HT-29 (cell line): ENCODE data around the gene MNX1. TPM values are rescaled to one million over a fixed set of nuclear protein-coding genes. Genes with fewer than 3 reads are reported as not detected.

Experiments
- DNase-seq: peaks from one replicate; pipeline ENCODE4 v3.0.0-alpha.2; 2015; ENCODE audit warnings: low spot score
- total RNA-seq: library from RNA; depleted of rRNA; stranded (reverse); fragments of >200 nt; shearing (Covaris generic); gene quantifications from 2 replicates; pipeline ENCODE4 v1.2.3, GENCODE V29; 2014; rRNA removed

MNX1 gene
- total RNA-seq: 21.9 and 34.5 TPM in 2 replicates

DNA sequence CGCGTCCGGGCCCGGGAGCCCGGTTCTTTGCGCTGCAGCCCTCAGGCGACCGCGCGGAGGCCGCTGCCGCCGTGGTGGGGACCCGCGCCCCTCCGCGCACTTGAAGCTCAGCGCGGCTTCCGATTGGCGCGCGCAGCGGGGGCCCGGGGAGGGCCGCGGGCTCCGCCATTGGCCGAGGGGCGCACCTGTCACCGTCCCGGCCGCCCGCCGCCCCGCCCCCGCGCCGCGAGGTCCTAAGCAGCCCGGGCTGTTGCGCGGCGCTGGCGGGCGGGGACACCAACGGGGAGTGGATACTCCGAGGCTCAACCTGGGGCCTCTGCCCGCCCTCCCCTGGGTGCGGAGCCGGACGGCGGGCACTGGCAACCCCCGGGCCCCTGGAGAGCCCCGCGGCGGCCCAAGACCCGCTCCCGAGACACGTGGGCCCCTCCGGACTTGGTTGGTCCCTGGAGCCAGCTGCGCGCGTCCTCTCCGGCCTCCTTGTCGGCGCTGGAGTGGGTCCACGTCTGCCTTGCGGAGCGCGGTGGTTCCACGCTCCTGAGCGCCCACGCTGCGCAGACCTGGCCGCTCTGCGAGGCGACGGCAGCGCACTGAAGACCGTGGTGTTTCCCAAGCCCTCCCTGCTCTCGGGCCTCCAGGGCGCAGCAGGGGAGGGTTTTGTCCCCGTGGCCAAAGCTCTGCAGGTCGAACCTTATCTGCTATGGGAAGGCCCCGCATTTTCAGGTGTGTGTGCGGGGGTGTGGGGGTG, at the start of gene MNX1:
Gene MNX1 (minus strand): TSS at position 76 of the 745 bp plus-strand sequence. CDS start 313 bp downstream, outside the sequence.
- peak; percentile 91 for DNase-seq

- no peak for DNase-seq
Observed at GRCh38 chr7:157059534-157059933, 49.1 kb upstream of the MNX1 start.

DNA sequence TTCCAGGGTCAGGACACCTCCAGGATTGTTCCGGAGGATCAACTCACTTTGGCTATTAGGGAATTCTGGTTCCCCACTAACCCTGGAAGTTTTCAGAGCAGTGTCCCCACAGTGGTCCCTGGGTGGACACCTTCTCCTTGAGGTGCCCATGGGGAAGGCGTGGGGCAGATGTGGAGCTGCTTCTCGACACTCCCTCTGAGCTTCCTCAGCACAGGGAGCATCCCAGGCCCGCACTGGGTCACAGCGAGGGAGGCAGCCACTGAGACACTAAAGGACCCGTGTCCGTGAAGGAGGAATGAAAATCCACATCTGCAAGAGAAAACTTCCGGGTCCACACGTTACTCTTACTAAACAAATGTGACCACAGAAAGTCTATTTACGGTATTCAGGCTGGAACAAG, 48.2 kb upstream of the MNX1 start:
- DNase-seq: no peak

DNA sequence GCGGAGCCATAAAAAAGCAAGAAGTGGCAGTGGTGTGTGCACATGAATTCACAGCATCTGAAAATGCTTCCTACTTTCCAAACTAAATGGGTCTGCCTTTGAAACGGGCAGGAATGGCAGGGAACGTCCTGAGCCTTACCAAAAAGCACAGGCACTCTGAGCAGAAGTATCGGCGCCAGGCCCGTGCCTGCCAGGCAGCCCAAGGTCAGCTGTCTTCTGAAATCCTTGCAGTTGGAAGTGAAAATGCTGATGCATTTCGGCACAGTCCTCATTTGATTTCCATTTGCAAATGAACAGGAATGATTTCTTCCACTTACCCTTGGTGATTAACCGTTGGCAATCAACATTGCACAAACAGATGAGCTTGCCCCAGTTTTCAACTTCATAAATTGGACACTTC, 47.6 kb upstream of the MNX1 start:
- DNase-seq: no peak

GRCh38 chr7:157056957-157057902, 46.8 kb upstream of the MNX1 start:
- no peak for DNase-seq

- no peak for DNase-seq
Observed at GRCh38 chr7:157056246-157056645, 45.8 kb upstream of the MNX1 start.

GRCh38 chr7:157054927-157055326, 44.5 kb upstream of the MNX1 start:
- no peak for DNase-seq

GRCh38 chr7:157053118-157053517, 42.7 kb upstream of the MNX1 start:
- DNase-seq: no peak

- peak; percentile 32 for DNase-seq
Observed at GRCh38 chr7:157047148-157047547, 36.7 kb upstream of the MNX1 start.

GRCh38 chr7:157046681-157047080, 36.2 kb upstream of the MNX1 start:
- no peak for DNase-seq

- no peak for DNase-seq
Observed at GRCh38 chr7:157044943-157045660, 34.6 kb upstream of the MNX1 start.

DNA sequence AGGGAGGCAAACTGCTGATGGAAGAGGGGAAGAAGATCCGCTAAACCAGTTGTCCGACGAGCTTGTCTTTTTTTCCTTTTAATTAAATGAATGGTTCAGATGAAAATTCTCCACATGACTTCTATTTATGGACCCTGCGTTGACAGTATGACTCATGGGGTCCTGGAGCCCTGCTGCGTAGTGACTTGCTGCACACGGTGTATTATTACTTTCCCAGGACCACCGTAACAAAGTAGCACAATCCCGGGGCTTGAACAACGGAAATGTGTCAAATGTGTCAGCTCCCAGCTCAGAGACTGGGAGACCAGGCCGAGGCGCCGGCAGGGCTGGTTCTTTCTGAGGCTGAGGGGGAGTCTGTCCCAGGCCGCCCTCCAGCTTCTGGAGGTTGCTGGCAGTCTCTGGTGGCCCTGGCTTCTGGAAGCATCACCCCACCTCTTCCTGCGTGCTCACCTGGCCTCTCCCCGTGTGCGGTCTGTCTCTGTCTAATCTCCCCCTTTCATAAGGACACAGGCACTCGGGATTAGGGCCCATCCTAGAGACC, 33.8 kb upstream of the MNX1 start:
- no peak for DNase-seq

DNA sequence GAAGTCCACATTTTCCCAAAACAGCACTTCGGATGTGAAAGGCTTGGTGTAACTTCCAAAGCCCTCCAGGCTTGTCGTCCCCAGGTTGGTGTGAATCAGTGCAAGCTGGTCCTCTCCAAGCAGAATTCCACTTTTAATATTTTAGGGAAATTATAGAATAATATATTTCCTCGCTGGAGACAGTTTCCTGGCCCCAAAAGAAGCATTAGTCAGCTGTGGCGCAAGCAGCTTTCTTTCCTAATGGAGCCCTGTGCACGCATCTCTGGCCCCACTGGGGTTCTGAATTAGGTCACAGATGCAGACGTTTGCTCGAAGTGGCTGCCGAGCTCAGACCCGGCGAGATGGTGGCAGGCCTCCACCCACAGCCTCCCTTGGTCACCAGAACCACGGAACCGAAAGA, 33.3 kb upstream of the MNX1 start:
- DNase-seq: no peak

DNA sequence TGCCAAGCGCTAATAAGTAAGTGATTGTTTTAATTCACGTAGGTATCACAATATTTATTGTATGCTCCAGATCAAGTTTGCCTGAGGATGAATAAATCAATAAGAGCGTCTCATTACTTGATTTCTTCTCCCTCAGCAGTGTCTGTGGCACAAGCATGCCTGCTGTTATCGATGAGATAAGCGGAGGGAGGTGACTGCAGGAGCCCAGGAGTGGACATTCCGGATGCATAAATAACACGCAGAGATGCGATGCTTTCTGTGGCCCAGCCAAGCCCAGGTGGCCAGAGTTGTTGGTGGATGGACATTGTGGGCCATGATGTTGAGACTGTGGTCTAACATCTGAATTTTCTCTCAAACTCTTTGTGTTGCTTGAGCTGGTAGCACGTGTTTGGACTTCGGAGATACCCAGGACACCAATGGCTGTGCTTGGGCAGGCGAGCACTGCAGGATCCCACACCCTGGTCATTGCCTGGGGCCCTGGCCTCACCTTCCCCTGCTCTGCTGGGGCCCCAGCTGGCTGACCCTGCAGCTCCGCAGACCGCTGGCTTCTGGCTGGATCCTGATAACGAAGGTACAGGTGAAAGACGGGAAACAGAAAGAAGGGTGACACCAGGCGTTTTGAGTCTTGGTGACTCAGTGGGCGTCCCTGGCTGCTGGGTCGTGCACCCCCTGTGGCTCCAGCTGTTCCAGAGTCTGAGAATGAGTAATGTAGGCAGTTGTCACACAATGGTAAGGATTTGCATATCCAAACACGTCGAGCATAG, 31.2 kb upstream of the MNX1 start:
- DNase-seq: no peak

DNA sequence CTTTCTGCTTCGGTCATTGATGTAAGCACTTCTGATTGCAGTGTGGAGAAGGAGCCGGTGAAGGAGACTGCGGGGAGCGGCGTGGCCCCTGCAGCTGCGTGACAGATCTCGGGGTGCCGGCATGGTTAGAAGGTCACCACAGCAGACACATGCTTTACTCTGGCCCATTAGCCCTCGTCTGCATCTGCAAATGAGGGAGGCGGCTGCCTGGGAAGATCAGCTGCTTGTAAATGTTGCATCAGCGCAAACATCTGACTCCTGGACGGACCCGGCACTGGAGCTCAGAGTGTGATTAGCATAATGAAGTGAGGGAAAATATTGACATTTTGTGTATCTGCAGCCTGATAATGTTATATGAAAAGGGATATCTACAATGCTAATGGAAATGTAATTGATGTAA, 30.5 kb upstream of the MNX1 start:
- DNase-seq: no peak

GRCh38 chr7:157037635-157038034, 27.2 kb upstream of the MNX1 start:
- no peak for DNase-seq

DNA sequence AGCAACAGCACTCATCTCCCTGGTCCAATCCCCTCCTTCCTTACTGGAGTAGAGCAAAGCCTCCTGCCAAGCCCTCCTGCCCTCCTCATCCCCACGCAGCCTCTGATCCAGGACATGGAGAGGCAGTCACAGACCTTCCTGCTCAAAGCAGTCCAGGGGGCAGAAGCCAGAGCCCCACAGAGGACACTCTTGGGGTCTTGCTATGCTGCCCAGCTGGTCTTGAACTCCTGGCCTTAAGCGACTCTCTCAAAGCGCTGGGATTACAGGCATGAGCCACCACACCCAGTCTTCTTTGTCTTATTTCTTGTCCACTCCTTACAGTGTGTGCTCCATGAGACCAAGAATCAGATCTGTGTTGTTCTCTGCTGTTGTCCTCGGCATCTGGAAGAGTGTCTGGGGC, 26.6 kb upstream of the MNX1 start:
- no peak for DNase-seq

DNA sequence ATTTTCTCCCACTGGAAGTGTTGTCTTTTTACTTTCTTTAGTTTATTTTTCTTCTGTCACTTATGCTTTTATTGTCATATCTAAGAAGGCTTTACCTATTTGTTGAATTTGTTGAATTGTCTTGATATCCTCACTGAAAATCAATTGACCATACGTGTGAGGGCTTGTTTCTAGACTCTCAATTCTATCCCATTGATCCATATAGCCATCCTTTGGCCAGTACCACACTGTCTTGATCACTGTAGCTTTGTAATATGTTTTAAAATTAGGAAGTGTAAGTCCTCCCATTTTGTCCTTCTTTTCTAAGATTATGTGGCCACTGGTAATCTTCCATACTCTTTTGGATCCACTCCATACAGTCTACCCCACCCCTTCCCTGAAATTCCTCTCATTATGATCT, 25.5 kb upstream of the MNX1 start:
- DNase-seq: no peak

GRCh38 chr7:157035302-157035701, 24.8 kb upstream of the MNX1 start:
- no peak for DNase-seq

DNA sequence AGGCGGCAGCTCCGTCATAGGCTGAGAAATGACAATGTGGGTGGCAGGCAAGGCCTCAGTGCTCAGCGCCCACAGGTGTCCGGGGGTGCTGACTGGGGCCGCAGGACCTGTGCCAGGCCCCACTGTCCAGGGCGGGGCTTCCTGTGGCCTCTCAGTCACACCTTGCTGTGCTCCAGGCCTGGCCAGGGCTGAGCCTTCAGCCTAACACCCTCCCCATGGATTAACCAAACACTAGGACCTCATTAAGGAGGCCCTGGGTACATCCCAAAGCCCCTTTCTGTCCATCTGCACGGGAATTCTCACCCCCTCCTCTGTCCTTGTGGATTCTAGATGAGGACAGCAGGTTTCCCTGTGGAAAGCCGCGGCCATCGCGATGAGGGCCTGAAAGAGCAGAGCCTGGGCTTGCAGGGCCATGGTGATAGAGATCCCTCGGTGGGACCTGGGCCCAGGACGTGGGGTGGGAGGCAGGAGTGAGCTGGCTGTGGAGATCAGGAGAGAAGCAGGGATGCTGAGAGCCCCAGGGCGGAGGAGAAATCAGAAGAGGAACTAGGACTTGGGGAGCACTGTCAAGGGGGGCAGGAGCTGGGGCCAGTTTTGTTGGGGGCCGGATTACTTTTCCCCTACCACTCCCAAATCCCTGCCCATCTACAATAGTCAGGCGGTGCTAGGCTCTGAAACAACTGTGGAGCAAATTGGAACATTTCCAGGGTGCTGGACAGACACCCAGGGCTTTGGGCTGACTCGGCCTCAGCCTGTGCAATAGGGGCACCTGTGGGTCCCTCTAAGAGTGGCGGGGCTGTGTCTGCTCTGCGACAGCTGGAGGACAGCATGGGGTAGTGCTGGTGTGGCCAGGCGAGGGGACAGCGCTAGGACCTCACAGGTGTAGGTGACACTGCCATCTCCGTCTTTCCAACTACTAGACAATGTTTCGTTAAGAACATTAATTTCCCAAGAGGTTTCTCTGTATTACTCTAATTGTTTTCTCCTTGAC, 23.3 kb upstream of the MNX1 start:
- DNase-seq: no peak
